ENCODE measurements around the gene KIF25.
"Not testable (repeated sequence)": the region's sequence is repeated elsewhere in the genome, so short reads cannot be mapped to it uniquely, and the experiment has no call there.

Gene KIF25

GRCh38 chr6:167993169-167993568 is 4.3 kb upstream of the KIF25 start:
- DNase-seq: peak in 1 of 10 donors; percentile 33
- intact Hi-C loops (cut with DNase I): no loop called here

GRCh38 chr6:167993831-167994230 is 3.6 kb upstream of the KIF25 start:
- DNase-seq: peak in 1 of 10 donors; percentile 70
- intact Hi-C loops (cut with DNase I): no loop called here

GRCh38 chr6:167995302-167995701 is 2.2 kb upstream of the KIF25 start:
- intact Hi-C loops (cut with DNase I): no loop called here
- no peak for DNase-seq

DNA sequence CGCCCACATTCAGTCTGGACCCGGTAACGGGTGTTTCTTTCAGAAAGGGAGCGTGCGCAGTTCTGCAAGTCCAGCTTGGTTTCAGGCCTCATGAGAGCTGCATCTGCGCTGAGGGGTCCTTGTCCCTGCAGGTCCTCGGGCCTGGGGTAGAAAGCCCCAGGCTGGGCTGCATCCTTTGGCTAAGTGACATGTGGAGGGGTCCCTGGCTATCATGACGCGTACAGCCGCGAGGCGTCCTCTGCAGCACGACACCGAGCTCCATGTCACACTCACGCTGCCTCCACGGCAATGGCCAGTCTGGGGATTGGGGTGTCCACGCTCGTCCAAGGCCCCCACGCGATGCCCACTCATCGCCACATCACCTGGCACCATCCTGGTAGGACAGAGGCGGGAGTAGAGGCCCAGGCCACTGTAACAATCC is 1.7 kb upstream of the KIF25 start:
- peak in 1 of 10 donors; percentile 76 for DNase-seq
- intact Hi-C loops (cut with DNase I): no loop called here

DNA sequence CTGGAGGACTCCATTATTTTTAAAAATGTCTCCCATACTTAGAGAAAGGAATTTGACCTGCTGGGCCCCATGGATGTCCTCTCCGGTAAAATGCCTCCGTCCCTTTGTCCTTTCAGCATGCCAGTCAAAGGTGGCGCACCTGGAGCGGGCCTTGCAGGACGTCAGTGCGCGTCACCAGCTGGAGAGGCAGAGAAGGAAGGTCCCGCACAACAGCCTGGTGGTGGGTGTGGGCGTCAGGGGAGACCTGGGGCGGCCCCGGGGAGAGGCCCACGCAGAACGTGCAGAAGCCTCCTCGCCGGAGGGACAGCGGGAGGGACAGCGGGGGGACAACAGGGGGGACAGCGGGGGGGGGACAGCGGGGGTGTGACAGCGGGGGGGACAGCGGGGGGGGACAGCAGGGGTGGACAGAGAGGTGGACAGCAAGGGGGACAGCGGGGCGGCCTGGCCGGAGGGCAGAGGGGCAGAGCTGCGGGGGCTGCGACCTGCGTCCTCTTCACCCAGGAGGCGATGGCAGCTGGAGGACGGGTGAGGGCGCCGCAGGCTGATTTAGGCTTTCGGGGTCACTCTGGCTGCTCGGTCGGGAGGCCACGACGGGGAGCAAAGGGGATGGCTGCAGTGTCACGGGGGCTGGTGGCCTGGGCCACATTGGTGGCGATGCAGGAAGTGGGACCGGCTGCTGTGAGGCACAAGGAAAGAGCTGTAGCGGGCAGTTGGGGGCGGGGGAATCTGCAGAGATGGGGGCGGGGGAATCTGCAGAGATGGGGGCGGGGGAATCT is 859 bp upstream of the KIF25 start:
- peak in 2 of 10 donors; percentile 85 to 92 for DNase-seq
- intact Hi-C loops (cut with DNase I): no loop called here

GRCh38 chr6:167998215-167998614 is 744 bp downstream of the KIF25 start:
- peak in 1 of 10 donors; percentile 49 for DNase-seq
- intact Hi-C loops (cut with DNase I): no loop called here

GRCh38 chr6:168000198-168001028 is 2.9 kb downstream of the KIF25 start:
- intact Hi-C loops (cut with DNase I): no loop called here
- DNase-seq: peak in 2 of 10 donors; percentile 29 to 39

- DNase-seq: peak in 1 of 10 donors; percentile 14
- intact Hi-C loops (cut with DNase I): no loop called here
Observed at GRCh38 chr6:168001029-168001332, 3.5 kb downstream of the KIF25 start.

- DNase-seq; intact Hi-C loops (cut with DNase I): not testable (repeated sequence)
Observed at GRCh38 chr6:168001514-168001913, 4.0 kb downstream of the KIF25 start.

- DNase-seq: peak in 2 of 10 donors; percentile 23 to 43
- intact Hi-C loops (cut with DNase I): no loop called here
Observed at GRCh38 chr6:168002804-168003203, 5.3 kb downstream of the KIF25 start.

DNA sequence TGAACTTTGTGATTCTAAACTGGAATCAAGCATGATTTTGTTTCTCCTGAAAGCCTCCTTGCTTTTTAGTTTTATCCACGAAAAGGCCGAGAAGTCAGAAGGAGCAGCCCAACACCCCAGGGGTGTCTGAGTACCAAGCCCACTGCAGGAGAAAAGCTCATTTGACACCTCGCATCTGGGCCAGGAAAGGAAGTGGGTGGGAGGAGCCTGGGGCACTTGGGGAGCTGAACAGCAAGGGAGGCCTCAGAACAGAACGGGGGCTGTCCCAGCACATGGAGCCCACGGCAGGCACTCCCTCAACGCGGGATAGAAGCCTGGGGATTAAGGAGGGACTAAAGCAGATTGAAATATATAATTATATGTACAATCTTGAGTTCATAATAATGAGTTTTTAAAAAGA is 6.6 kb downstream of the KIF25 start:
- DNase-seq: peak in 1 of 10 donors; percentile 13
- intact Hi-C loops (cut with DNase I): no loop called here

- peak in 2 of 10 donors; percentile 44 to 57 for DNase-seq
- intact Hi-C loops (cut with DNase I): no loop called here
Observed at GRCh38 chr6:168004945-168005344, 7.5 kb downstream of the KIF25 start.

DNA sequence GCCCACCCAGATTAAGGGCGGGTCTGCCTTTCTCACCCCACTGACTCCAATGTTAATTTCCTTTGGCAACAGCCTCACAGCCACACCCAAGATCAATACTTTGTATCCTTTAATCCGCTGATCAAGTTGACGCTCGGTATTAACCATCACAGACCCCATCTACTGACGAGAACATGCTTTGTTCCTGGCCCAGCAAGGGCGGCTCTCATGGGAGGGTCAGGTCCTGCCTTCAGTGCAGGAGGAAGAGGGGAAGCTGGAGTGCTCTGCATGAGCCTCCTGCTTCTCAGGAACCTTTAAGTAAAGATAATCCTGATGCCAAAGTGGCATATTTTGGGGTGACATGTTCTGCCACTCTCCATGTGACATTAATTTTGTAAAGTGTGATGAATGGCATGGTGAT is 8.3 kb downstream of the KIF25 start:
- peak in 1 of 10 donors; percentile 27 for DNase-seq

GRCh38 chr6:168007592-168008338 is 10.3 kb downstream of the KIF25 start:
- intact Hi-C loops (cut with DNase I): no loop called here
- DNase-seq: no peak

More for the DNA sequence above, 8.3 kb downstream of the KIF25 start:
- intact Hi-C loops (cut with DNase I): no loop called here

GRCh38 chr6:168009331-168009730 is 11.9 kb downstream of the KIF25 start:
- intact Hi-C loops (cut with DNase I): no loop called here
- DNase-seq: no peak

GRCh38 chr6:168011291-168011690 is 13.8 kb downstream of the KIF25 start:
- DNase-seq: no peak
- intact Hi-C loops (cut with DNase I): no loop called here

DNA sequence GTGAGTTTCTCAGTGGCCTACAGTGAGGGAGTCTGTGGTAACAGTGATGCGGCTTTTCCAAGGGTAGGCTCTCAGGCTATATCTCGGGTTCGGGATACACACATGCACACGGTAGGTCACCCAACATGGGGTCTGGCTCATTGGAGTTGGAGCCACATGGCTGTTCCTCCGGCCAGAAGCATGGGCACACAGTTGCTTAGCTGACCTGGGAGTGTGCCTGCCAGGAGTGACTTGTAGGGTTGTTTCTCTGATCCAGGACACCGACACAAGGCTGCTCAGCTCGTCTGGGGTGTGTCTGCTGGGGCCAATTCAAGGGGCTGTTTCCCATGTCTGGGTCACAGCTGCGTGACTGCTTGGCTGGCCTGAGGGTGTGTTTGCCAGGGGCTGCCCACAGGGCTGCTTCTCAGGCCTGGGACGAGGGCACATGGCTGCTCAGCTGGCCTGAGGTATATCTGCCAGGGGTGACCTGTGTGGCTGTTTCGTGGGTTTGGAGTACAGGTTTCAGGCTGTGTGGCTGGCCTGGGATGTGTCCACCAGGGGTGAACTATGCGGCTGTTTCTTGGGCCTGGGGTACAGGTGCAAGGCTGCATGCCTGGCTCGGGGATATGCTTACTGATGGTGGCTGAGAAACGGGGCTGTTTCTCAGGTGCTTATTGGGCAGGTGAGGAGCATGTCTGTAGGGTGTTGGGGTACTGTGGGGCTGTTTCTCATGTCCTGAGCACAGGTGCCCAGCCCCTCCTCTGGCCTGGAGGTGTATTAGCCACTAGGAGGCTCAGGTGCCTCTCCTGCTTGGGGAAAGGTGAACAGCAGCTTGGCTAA is 15.2 kb downstream of the KIF25 start:
- intact Hi-C loops (cut with DNase I): no loop called here
- peak in 1 of 10 donors; percentile 69 for DNase-seq

DNA sequence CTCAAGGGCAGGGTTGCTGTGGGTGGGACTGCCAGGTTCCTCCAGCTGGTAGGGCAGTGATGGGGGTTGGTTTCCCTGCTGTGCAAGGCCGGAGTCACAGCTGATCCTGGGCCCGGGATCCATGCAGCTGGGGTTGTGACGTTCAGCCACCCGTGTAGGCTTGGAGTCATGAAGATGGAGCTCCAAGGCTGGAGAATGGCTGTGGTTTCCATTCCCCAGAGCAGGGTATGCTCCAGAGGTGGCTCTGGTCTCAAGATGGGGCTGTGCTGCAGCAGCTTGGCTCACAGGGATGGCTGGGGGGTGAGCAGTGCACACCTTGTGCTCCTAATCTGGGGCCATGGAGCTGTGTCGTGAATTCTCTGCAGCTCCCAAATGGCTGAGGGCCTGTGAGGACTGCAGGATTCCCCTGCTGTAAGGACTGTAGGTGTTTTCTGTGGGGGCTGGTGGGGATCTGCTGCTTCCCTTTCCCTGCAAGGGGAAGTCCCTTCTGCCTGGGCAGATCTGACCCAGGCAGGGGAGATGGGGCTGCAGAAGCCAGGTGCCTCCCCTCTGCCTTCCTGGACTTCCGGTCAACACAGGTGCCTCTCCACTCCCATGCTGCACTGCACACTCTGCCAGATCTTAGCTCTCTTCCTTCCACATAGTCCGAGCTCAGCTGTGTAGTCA is 15.9 kb downstream of the KIF25 start:
- intact Hi-C loops (cut with DNase I): no loop called here

DNA sequence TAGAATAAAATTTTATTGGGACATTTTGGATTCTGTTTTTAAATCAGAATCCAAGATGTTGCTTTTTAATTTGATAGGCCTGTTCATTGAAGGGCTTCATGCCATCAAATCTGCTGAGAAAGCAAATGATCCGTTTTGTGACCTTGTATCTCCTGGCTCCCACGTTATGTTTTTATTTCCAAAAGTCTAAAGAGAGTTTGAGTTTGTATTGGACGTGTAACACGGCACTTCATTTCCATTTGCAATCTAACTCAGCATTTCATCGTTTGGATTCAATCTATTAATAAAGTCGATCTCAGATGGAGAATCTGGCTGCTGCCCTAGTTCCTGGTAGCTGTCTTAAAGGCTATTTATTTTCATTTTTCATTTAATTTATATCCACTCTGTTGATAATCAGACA is 17.0 kb downstream of the KIF25 start:
- intact Hi-C loops (cut with DNase I): no loop called here
- DNase-seq: no peak

More for the DNA sequence above, 15.9 kb downstream of the KIF25 start:
- DNase-seq: peak in 1 of 10 donors; percentile 59

GRCh38 chr6:168015009-168015408 is 17.5 kb downstream of the KIF25 start:
- intact Hi-C loops (cut with DNase I): no loop called here
- no peak for DNase-seq
